HEK293 (cell line): Measurements from ENCODE around the gene PHEX.

Experiments
- ZEB2 ChIP-seq: fragments of 450-650 bp; formaldehyde crosslinking; IDR thresholded peaks from 2 replicates; pipeline ENCODE4 v1.5.1; 2016; ENCODE audit warnings: missing biosample characterization, missing genetic modification characterization
- ZNF184 ChIP-seq: fragments of 450-650 bp; IDR thresholded peaks from 2 replicates; pipeline ENCODE4 v1.5.1; 2018; ENCODE audit warnings: missing biosample characterization, mild to moderate bottlenecking, missing genetic modification characterization
- ZNF354C ChIP-seq: fragments of 450-650 bp; formaldehyde crosslinking; IDR thresholded peaks from 2 replicates; pipeline ENCODE4 v1.5.1; 2016; ENCODE audit warnings: missing biosample characterization, missing genetic modification characterization, low read depth, borderline replicate concordance
- ZNF37A ChIP-seq: fragments of 450-650 bp; IDR thresholded peaks from 2 replicates; pipeline ENCODE4 v1.5.1; 2018; ENCODE audit warnings: missing biosample characterization, missing genetic modification characterization
- ZNF510 ChIP-seq: fragments of 450-650 bp; formaldehyde crosslinking; IDR thresholded peaks from 2 replicates; pipeline ENCODE4 v1.5.1; 2018; ENCODE audit warnings: mild to moderate bottlenecking, missing genetic modification characterization, missing biosample characterization; ENCODE audit not compliant: insufficient replicate concordance
- ZNF670 ChIP-seq: fragments of 450-650 bp; formaldehyde crosslinking; IDR thresholded peaks from 2 replicates; pipeline ENCODE4 v1.5.1; 2016; ENCODE audit warnings: missing biosample characterization, missing genetic modification characterization, low read depth
- TF ChIP-seq, protein P1 (sequence below): fragments of 450-650 bp; formaldehyde crosslinking; IDR thresholded peaks from 2 replicates; pipeline ENCODE4 v1.5.1; 2016; ENCODE audit warnings: missing biosample characterization, missing genetic modification characterization
- TF ChIP-seq, protein P2 (sequence below): fragments of 450-650 bp; formaldehyde crosslinking; optimal IDR thresholded peaks from 2 replicates; pipeline ENCODE3; 2016; ENCODE audit warnings: missing biosample characterization, mild to moderate bottlenecking, missing genetic modification characterization
- TF ChIP-seq, protein P3 (sequence below): fragments of 450-650 bp; formaldehyde crosslinking; IDR thresholded peaks from 2 replicates; pipeline ENCODE4 v1.5.1; 2016; ENCODE audit warnings: missing biosample characterization, missing genetic modification characterization, low read depth
- TF ChIP-seq, protein P4 (sequence below): fragments of 450-650 bp; IDR thresholded peaks from 2 replicates; pipeline ENCODE4 v1.5.1; 2018; ENCODE audit warnings: missing biosample characterization, missing genetic modification characterization
- TF ChIP-seq, protein P5 (sequence below): fragments of 450-650 bp; formaldehyde crosslinking; IDR thresholded peaks from 2 replicates; pipeline ENCODE4 v1.5.1; 2016; ENCODE audit warnings: missing biosample characterization, missing genetic modification characterization, borderline replicate concordance
- TF ChIP-seq, protein P6 (sequence below): fragments of 450-650 bp; formaldehyde crosslinking; IDR thresholded peaks from 2 replicates; pipeline ENCODE4 v1.5.1; 2016; ENCODE audit warnings: missing biosample characterization, missing genetic modification characterization
- TF ChIP-seq, protein P7 (sequence below): fragments of 450-650 bp; formaldehyde crosslinking; IDR thresholded peaks from 2 replicates; pipeline ENCODE4 v1.5.1; 2017; ENCODE audit warnings: missing biosample characterization, missing genetic modification characterization

DNA sequence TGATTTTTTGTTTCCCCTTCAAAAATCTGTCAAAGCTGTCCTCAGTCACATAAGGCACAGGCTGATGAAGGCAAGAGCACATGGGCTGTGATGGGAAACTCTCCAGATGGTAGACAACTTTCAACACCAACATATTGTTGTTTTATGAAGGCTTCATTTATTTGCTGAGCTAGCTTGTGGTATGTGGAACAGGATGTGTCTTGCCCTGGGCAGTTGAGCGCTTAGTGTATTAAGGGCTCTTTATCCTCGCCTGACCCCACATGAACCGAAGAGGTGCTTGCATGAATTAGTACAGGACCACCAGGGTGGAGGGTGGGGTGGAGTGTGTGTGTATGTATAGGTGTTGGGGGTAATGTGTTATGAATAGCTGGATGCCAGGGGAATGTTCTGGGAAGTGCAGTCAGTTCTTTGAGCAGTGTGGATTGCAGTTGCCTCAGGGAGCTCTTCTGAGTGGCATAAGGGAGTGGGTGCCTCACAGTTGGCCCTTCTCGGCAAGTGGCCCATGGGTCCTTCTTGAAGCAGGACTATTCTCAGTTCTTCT, 103.1 kb downstream of the PHEX start:
- TF ChIP-seq, protein P1, sequence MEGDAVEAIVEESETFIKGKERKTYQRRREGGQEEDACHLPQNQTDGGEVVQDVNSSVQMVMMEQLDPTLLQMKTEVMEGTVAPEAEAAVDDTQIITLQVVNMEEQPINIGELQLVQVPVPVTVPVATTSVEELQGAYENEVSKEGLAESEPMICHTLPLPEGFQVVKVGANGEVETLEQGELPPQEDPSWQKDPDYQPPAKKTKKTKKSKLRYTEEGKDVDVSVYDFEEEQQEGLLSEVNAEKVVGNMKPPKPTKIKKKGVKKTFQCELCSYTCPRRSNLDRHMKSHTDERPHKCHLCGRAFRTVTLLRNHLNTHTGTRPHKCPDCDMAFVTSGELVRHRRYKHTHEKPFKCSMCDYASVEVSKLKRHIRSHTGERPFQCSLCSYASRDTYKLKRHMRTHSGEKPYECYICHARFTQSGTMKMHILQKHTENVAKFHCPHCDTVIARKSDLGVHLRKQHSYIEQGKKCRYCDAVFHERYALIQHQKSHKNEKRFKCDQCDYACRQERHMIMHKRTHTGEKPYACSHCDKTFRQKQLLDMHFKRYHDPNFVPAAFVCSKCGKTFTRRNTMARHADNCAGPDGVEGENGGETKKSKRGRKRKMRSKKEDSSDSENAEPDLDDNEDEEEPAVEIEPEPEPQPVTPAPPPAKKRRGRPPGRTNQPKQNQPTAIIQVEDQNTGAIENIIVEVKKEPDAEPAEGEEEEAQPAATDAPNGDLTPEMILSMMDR (tag by site-specific recombination): no peak
- TF ChIP-seq, protein P2, sequence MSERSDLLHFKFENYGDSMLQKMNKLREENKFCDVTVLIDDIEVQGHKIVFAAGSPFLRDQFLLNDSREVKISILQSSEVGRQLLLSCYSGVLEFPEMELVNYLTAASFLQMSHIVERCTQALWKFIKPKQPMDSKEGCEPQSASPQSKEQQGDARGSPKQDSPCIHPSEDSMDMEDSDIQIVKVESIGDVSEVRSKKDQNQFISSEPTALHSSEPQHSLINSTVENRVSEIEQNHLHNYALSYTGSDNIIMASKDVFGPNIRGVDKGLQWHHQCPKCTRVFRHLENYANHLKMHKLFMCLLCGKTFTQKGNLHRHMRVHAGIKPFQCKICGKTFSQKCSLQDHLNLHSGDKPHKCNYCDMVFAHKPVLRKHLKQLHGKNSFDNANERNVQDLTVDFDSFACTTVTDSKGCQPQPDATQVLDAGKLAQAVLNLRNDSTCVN (tag by site-specific recombination): no peak
- TF ChIP-seq, protein P3, sequence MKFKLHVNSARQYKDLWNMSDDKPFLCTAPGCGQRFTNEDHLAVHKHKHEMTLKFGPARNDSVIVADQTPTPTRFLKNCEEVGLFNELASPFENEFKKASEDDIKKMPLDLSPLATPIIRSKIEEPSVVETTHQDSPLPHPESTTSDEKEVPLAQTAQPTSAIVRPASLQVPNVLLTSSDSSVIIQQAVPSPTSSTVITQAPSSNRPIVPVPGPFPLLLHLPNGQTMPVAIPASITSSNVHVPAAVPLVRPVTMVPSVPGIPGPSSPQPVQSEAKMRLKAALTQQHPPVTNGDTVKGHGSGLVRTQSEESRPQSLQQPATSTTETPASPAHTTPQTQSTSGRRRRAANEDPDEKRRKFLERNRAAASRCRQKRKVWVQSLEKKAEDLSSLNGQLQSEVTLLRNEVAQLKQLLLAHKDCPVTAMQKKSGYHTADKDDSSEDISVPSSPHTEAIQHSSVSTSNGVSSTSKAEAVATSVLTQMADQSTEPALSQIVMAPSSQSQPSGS: no peak
- TF ChIP-seq, protein P4, sequence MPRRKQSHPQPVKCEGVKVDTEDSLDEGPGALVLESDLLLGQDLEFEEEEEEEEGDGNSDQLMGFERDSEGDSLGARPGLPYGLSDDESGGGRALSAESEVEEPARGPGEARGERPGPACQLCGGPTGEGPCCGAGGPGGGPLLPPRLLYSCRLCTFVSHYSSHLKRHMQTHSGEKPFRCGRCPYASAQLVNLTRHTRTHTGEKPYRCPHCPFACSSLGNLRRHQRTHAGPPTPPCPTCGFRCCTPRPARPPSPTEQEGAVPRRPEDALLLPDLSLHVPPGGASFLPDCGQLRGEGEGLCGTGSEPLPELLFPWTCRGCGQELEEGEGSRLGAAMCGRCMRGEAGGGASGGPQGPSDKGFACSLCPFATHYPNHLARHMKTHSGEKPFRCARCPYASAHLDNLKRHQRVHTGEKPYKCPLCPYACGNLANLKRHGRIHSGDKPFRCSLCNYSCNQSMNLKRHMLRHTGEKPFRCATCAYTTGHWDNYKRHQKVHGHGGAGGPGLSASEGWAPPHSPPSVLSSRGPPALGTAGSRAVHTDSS (tag by site-specific recombination): no peak
- TF ChIP-seq, protein P5, sequence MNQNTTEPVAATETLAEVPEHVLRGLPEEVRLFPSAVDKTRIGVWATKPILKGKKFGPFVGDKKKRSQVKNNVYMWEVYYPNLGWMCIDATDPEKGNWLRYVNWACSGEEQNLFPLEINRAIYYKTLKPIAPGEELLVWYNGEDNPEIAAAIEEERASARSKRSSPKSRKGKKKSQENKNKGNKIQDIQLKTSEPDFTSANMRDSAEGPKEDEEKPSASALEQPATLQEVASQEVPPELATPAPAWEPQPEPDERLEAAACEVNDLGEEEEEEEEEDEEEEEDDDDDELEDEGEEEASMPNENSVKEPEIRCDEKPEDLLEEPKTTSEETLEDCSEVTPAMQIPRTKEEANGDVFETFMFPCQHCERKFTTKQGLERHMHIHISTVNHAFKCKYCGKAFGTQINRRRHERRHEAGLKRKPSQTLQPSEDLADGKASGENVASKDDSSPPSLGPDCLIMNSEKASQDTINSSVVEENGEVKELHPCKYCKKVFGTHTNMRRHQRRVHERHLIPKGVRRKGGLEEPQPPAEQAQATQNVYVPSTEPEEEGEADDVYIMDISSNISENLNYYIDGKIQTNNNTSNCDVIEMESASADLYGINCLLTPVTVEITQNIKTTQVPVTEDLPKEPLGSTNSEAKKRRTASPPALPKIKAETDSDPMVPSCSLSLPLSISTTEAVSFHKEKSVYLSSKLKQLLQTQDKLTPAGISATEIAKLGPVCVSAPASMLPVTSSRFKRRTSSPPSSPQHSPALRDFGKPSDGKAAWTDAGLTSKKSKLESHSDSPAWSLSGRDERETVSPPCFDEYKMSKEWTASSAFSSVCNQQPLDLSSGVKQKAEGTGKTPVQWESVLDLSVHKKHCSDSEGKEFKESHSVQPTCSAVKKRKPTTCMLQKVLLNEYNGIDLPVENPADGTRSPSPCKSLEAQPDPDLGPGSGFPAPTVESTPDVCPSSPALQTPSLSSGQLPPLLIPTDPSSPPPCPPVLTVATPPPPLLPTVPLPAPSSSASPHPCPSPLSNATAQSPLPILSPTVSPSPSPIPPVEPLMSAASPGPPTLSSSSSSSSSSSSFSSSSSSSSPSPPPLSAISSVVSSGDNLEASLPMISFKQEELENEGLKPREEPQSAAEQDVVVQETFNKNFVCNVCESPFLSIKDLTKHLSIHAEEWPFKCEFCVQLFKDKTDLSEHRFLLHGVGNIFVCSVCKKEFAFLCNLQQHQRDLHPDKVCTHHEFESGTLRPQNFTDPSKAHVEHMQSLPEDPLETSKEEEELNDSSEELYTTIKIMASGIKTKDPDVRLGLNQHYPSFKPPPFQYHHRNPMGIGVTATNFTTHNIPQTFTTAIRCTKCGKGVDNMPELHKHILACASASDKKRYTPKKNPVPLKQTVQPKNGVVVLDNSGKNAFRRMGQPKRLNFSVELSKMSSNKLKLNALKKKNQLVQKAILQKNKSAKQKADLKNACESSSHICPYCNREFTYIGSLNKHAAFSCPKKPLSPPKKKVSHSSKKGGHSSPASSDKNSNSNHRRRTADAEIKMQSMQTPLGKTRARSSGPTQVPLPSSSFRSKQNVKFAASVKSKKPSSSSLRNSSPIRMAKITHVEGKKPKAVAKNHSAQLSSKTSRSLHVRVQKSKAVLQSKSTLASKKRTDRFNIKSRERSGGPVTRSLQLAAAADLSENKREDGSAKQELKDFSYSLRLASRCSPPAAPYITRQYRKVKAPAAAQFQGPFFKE (tag by site-specific recombination): no peak
- TF ChIP-seq ZEB2 (tag by site-specific recombination) (no peak), ZNF184 (no peak), ZNF670 (tag by site-specific recombination) (no peak), ZNF354C (tag by site-specific recombination) (no peak), ZNF37A (no peak), ZNF510 (tag by site-specific recombination) (no peak)
- TF ChIP-seq, protein P6, sequence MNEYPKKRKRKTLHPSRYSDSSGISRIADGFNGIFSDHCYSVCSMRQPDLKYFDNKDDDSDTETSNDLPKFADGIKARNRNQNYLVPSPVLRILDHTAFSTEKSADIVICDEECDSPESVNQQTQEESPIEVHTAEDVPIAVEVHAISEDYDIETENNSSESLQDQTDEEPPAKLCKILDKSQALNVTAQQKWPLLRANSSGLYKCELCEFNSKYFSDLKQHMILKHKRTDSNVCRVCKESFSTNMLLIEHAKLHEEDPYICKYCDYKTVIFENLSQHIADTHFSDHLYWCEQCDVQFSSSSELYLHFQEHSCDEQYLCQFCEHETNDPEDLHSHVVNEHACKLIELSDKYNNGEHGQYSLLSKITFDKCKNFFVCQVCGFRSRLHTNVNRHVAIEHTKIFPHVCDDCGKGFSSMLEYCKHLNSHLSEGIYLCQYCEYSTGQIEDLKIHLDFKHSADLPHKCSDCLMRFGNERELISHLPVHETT: no peak
- TF ChIP-seq, protein P7, sequence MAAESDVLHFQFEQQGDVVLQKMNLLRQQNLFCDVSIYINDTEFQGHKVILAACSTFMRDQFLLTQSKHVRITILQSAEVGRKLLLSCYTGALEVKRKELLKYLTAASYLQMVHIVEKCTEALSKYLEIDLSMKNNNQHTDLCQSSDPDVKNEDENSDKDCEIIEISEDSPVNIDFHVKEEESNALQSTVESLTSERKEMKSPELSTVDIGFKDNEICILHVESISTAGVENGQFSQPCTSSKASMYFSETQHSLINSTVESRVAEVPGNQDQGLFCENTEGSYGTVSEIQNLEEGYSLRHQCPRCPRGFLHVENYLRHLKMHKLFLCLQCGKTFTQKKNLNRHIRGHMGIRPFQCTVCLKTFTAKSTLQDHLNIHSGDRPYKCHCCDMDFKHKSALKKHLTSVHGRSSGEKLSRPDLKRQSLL: no peak
